GM19372 (cell line): Measurements from ENCODE around the gene PNMA8C.
"Not testable (repeated sequence)": the region's sequence is repeated elsewhere in the genome, so short reads cannot be mapped to it uniquely, and the experiment has no call there.

Source experiments
- ATAC-seq: cut with Tn5 transposase; IDR thresholded peaks from one replicate; pipeline ENCODE4 v1.9.1; 2021; ENCODE audit warnings: mild to moderate bottlenecking, low read depth, moderate library complexity; ENCODE audit not compliant: unreplicated experiment

The PNMA8C gene

GRCh38 chr19:46391296-46392251 lies 37.2 kb downstream of the PNMA8C start:
- ATAC-seq: no peak

- ATAC-seq: no peak
Measured at GRCh38 chr19:46390866-46391265, 37.9 kb downstream of the PNMA8C start.

GRCh38 chr19:46390121-46390858 lies 38.4 kb downstream of the PNMA8C start:
- ATAC-seq: no peak

- no peak for ATAC-seq
Measured at GRCh38 chr19:46388311-46389095, 40.2 kb downstream of the PNMA8C start.

GRCh38 chr19:46387713-46388130 lies 41.0 kb downstream of the PNMA8C start:
- no peak for ATAC-seq

GRCh38 chr19:46386996-46387712 lies 41.6 kb downstream of the PNMA8C start:
- ATAC-seq: no peak

- no peak for ATAC-seq
Measured at GRCh38 chr19:46386151-46386550, 42.6 kb downstream of the PNMA8C start.

- ATAC-seq: no peak
Measured at GRCh38 chr19:46385636-46386035, 43.1 kb downstream of the PNMA8C start.

GRCh38 chr19:46384396-46384795 lies 44.3 kb downstream of the PNMA8C start:
- no peak for ATAC-seq

- no peak for ATAC-seq
Measured at GRCh38 chr19:46383846-46384245, 44.9 kb downstream of the PNMA8C start.

GRCh38 chr19:46383171-46383815 lies 45.4 kb downstream of the PNMA8C start:
- no peak for ATAC-seq

- no peak for ATAC-seq
Measured at GRCh38 chr19:46381756-46382345, 46.9 kb downstream of the PNMA8C start.

- ATAC-seq: no peak
Measured at GRCh38 chr19:46381346-46381745, 47.4 kb downstream of the PNMA8C start.

GRCh38 chr19:46380690-46381089 lies 48.0 kb downstream of the PNMA8C start:
- ATAC-seq: no peak

GRCh38 chr19:46378268-46378667 lies 50.5 kb downstream of the PNMA8C start:
- no peak for ATAC-seq

GRCh38 chr19:46376241-46377153 lies 52.2 kb downstream of the PNMA8C start:
- no peak for ATAC-seq

GRCh38 chr19:46375476-46376067 lies 53.2 kb downstream of the PNMA8C start:
- not testable (repeated sequence) for ATAC-seq
